Body of pancreas (tissue), 4 donors: Measurements from ENCODE around the gene CHMP4B.

Experiments
- POLR2A ChIP-seq, 3 donors: fragments of 450-650 bp; IDR thresholded peaks; one replicate each; pipeline ENCODE4 v1.6.1; 2016; ENCODE audit warnings: antibody characterized with exemption in 3 of 3, mild to moderate bottlenecking in 2 of 3
- TF ChIP-seq, protein P1 (sequence below), 7 experiments: fragments of 450-650 bp in 4 of 7; fragments of 200-600 bp in 3 of 7; sonication (generic) in 3 of 7; IDR thresholded peaks; one replicate each; pipeline ENCODE4 v1.5.1; 2016 to 2019; ENCODE audit warnings: antibody characterized with exemption in 7 of 7

DNA sequence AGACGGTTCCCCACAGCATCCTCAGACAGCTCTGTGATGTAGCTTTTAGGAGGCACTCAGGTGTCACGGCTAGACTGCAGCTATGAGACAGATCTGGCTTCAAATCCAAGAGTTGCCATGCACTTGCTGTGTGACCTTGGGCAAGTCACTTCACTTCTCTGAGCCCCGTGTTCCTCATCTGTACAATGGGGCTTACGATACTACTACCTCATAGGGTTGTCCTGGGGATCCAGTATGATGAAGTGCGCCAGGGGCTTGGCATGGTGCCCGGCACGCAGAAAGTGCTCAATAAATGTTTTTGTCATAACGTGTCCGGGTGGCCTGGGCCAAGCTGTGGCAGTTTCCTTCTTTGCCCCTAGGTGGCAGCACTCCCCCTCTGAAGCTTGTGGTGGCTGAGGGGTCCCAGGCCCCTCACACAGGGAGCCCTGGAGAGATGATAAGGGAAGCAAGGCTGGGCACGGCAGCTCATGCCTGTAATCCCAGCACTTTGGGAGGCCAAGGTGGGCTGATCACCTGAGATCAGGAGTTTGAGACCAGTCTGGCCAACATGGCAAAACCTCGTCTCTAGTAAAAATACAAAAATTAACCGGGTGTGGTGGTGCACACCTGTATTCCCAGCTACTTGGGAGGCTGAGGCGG lies 19.1 kb upstream of the CHMP4B start:
- TF ChIP-seq, protein P1, sequence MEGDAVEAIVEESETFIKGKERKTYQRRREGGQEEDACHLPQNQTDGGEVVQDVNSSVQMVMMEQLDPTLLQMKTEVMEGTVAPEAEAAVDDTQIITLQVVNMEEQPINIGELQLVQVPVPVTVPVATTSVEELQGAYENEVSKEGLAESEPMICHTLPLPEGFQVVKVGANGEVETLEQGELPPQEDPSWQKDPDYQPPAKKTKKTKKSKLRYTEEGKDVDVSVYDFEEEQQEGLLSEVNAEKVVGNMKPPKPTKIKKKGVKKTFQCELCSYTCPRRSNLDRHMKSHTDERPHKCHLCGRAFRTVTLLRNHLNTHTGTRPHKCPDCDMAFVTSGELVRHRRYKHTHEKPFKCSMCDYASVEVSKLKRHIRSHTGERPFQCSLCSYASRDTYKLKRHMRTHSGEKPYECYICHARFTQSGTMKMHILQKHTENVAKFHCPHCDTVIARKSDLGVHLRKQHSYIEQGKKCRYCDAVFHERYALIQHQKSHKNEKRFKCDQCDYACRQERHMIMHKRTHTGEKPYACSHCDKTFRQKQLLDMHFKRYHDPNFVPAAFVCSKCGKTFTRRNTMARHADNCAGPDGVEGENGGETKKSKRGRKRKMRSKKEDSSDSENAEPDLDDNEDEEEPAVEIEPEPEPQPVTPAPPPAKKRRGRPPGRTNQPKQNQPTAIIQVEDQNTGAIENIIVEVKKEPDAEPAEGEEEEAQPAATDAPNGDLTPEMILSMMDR (IDR thresholded peaks at IDR 0.05) = peak; percentile 51 to 76 (median 68)
- no peak for TF ChIP-seq POLR2A (IDR thresholded peaks at IDR 0.05)
